ENCODE results near the gene GPC1. TPM values are rescaled to one million over a fixed set of nuclear protein-coding genes. Genes with fewer than 3 reads are reported as not detected.

The GPC1 gene
- total and polyA plus RNA-seq, 2 donors (not counting 3 experiments of a cell fraction or from before 2014, with no cell fraction given): 9.6 to 31.1 TPM

DNA sequence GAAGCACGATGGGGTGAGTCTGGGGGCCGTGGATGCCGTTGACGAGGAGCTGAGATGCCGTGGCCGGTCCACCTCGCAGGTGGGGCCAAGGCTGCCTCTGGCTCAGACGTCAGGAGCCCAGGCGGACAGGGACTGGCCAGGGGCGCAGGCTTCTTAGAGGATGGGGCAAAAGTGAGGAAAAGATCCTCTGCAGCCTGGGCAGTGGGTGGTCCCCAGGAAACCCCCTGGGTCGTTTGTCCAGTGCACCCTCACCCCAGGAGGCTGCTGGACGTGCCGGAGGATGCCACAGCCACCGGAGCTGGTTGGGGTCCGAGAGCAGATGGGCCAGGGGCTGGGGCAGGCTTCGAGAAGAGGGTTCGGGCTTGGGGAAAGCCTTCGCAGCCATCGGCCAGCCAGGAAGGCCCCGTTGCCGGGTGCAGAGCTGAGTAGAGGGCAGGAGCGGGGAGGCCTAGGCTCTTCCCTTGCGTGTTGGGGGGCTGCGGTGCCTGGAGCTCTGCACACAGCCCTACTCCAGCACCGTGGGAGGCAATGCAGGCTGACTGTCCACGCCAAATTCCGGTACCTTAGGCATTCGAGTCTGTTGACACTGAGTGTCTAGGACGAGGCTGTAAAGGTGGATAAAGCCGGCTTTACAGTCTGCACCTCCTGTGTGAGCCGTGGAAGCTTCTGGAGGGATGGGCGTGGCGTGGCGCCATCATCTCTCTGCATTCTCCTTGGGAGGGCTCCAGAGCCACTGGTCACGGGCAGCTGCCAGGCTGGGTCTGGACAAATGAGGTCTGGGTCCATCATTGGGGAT, 18.8 kb downstream of the GPC1 start:
- no peaks in the 10 kb centered on the region for H3K9me3 ChIP-seq (replicated peaks; ENCODE audit: control insufficient read depth, insufficient read depth, low read length)
- no peaks in the 10 kb centered on the region for H3K36me3 ChIP-seq (ENCODE audit: control insufficient read depth in 2 of 2, extremely low read depth in 1 of 2, insufficient read depth in 2 of 2, low read length in 2 of 2)
- ChIA-PET CTCF (no interaction called here), POLR2A (no interaction called here)
- no peak overlapping the region for H3K4me3 ChIP-seq (replicated peaks in 1 of 3; ENCODE audit: insufficient read depth in 1 of 3, low read depth in 1 of 3, low read length in 3 of 3)
- no peak overlapping the region for H3K4me2 ChIP-seq (ENCODE audit: insufficient read depth, low read length)
- peaks cover 22 to 24% of the 10 kb centered on the region in 2 experiments for H3K27me3 ChIP-seq (ENCODE audit: control insufficient read depth in 2 of 2, insufficient read depth in 2 of 2, low read length in 2 of 2)
- no peaks in the 10 kb centered on the region for H4K20me1 ChIP-seq (replicated peaks; ENCODE audit: control insufficient read depth, extremely low read depth, insufficient read depth, low read length)
- H3K9me1 ChIP-seq (replicated peaks; ENCODE audit: control insufficient read depth, extremely low read depth, insufficient read depth, low read length): no peaks in the 10 kb centered on the region
- intact Hi-C loops (cut with micrococcal nuclease): no loop called here
- TF ChIP-seq GATA2 (IDR thresholded peaks at IDR 0.05; ENCODE audit: insufficient read depth, insufficient read length, low read depth, low read length) (no peak), POLR2A (IDR thresholded peaks at IDR 0.05; ENCODE audit: low read depth, low read length) (no peak), CTCF (IDR thresholded peaks at IDR 0.05; ENCODE audit: extremely low read depth in 1 of 2, insufficient read depth in 1 of 2, low read depth in 1 of 2, low read length in 2 of 2) (no peak), EZH2 (IDR thresholded peaks at IDR 0.05; ENCODE audit: borderline replicate concordance, low read depth, low read length, severe bottlenecking) (peak; percentile 93), FOS (IDR thresholded peaks at IDR 0.05; ENCODE audit: borderline replicate concordance, insufficient read depth, low read length) (no peak), JUN (IDR thresholded peaks at IDR 0.05; ENCODE audit: borderline replicate concordance, insufficient read depth, insufficient read length, low read depth) (no peak), POLR2AphosphoS5 (IDR thresholded peaks at IDR 0.05; ENCODE audit: insufficient read depth, low read depth, low read length) (no peak)
- TF ChIP-seq, protein P1, sequence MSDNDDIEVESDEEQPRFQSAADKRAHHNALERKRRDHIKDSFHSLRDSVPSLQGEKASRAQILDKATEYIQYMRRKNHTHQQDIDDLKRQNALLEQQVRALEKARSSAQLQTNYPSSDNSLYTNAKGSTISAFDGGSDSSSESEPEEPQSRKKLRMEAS (IDR thresholded peaks at IDR 0.05; ENCODE audit: insufficient read depth, insufficient read length): no peak
- no peaks in the 10 kb centered on the region for H3K4me1 ChIP-seq (ENCODE audit: control insufficient read depth, extremely low read depth, insufficient read depth, low read length)
- DNase-seq (ENCODE audit: low read depth, low spot score): no peak
- BruUV-seq (replicated peaks): no TSS peak
- no peak overlapping the region for H2AFZ ChIP-seq (ENCODE audit: low read depth, low read length)
- FAIRE-seq: no peak
- dilution Hi-C loops (cut with MboI; ENCODE audit: extremely low pct_ligation_motif_present, low sequenced_read_pairs): no loop called here
- H3K79me2 ChIP-seq (ENCODE audit: control insufficient read depth, insufficient read depth, low read length): no peaks in the 10 kb centered on the region
- H3K27ac ChIP-seq (ENCODE audit: insufficient read depth, low read depth, low read length): no peak overlapping the region
- no peak overlapping the region for H3K9ac ChIP-seq (replicated peaks; ENCODE audit: extremely low read depth, insufficient read depth, low read length)
